ENCODE data around the gene NBL1.
"Not testable (repeated sequence)": the region's sequence is repeated elsewhere in the genome, so short reads cannot be mapped to it uniquely, and the experiment has no call there.

NBL1 gene

GRCh38 chr1:19613171-19613703 is 30.9 kb upstream of the NBL1 start:
- in situ Hi-C loops (cut with HindIII; ENCODE audit: low pct_unique_long_range_greater_than_20kb, low sequenced_read_pairs) = no loop called here
- TF ChIP-seq JUND (IDR thresholded peaks at IDR 0.05; ENCODE audit: low read depth) = no peak
- DNase-seq (ENCODE audit: low read depth in 1 of 2, low spot score in 1 of 2) = no peak

GRCh38 chr1:19615438-19615837 is 28.7 kb upstream of the NBL1 start:
- no peak for TF ChIP-seq JUND (IDR thresholded peaks at IDR 0.05; ENCODE audit: low read depth)
- no peak for DNase-seq (ENCODE audit: low read depth in 1 of 2, low spot score in 1 of 2)
- in situ Hi-C loops (cut with HindIII; ENCODE audit: low pct_unique_long_range_greater_than_20kb, low sequenced_read_pairs) = no loop called here

- no peak for DNase-seq (ENCODE audit: low read depth in 1 of 2, low spot score in 1 of 2)
- in situ Hi-C loops (cut with HindIII; ENCODE audit: low pct_unique_long_range_greater_than_20kb, low sequenced_read_pairs) = no loop called here
- TF ChIP-seq JUND (IDR thresholded peaks at IDR 0.05; ENCODE audit: low read depth) = no peak
Observed at GRCh38 chr1:19616489-19616888, 27.6 kb upstream of the NBL1 start.

GRCh38 chr1:19617376-19617775 is 26.7 kb upstream of the NBL1 start:
- in situ Hi-C loops (cut with HindIII; ENCODE audit: low pct_unique_long_range_greater_than_20kb, low sequenced_read_pairs) = no loop called here
- DNase-seq (ENCODE audit: low read depth in 1 of 2, low spot score in 1 of 2) = no peak
- no peak for TF ChIP-seq JUND (IDR thresholded peaks at IDR 0.05; ENCODE audit: low read depth)

GRCh38 chr1:19618428-19618827 is 25.7 kb upstream of the NBL1 start:
- in situ Hi-C loops (cut with HindIII; ENCODE audit: low pct_unique_long_range_greater_than_20kb, low sequenced_read_pairs) = no loop called here
- no peak for DNase-seq (ENCODE audit: low read depth in 1 of 2, low spot score in 1 of 2)
- no peak for TF ChIP-seq JUND (IDR thresholded peaks at IDR 0.05; ENCODE audit: low read depth)

GRCh38 chr1:19619697-19620384 is 24.3 kb upstream of the NBL1 start:
- DNase-seq (ENCODE audit: low read depth in 1 of 2, low spot score in 1 of 2) = no peak
- TF ChIP-seq JUND (IDR thresholded peaks at IDR 0.05; ENCODE audit: low read depth) = no peak
- in situ Hi-C loops (cut with HindIII; ENCODE audit: low pct_unique_long_range_greater_than_20kb, low sequenced_read_pairs) = no loop called here

GRCh38 chr1:19620786-19621185 is 23.3 kb upstream of the NBL1 start:
- no peak for DNase-seq (ENCODE audit: low read depth in 1 of 2, low spot score in 1 of 2)

GRCh38 chr1:19621274-19621950 is 22.7 kb upstream of the NBL1 start:
- in situ Hi-C loops (cut with HindIII; ENCODE audit: low pct_unique_long_range_greater_than_20kb, low sequenced_read_pairs) = no loop called here
- no peak for DNase-seq (ENCODE audit: low read depth in 1 of 2, low spot score in 1 of 2)
- TF ChIP-seq JUND (IDR thresholded peaks at IDR 0.05; ENCODE audit: low read depth) = no peak

More at GRCh38 chr1:19620786-19621185, 23.3 kb upstream of the NBL1 start:
- in situ Hi-C loops (cut with HindIII; ENCODE audit: low pct_unique_long_range_greater_than_20kb, low sequenced_read_pairs) = no loop called here
- no peak for TF ChIP-seq JUND (IDR thresholded peaks at IDR 0.05; ENCODE audit: low read depth)

- TF ChIP-seq JUND (IDR thresholded peaks at IDR 0.05; ENCODE audit: low read depth) = no peak
- in situ Hi-C loops (cut with HindIII; ENCODE audit: low pct_unique_long_range_greater_than_20kb, low sequenced_read_pairs) = no loop called here
- no peak for DNase-seq (ENCODE audit: low read depth in 1 of 2, low spot score in 1 of 2)
Observed at GRCh38 chr1:19622204-19622603, 21.9 kb upstream of the NBL1 start.

- no peak for DNase-seq (ENCODE audit: low read depth in 1 of 2, low spot score in 1 of 2)
- no peak for TF ChIP-seq JUND (IDR thresholded peaks at IDR 0.05; ENCODE audit: low read depth)
- in situ Hi-C loops (cut with HindIII; ENCODE audit: low pct_unique_long_range_greater_than_20kb, low sequenced_read_pairs) = no loop called here
Observed at GRCh38 chr1:19623523-19623922, 20.6 kb upstream of the NBL1 start.

GRCh38 chr1:19625291-19625937 is 18.7 kb upstream of the NBL1 start:
- in situ Hi-C loops (cut with HindIII; ENCODE audit: low pct_unique_long_range_greater_than_20kb, low sequenced_read_pairs) = no loop called here
- no peak for TF ChIP-seq JUND (IDR thresholded peaks at IDR 0.05; ENCODE audit: low read depth)
- no peak for DNase-seq (ENCODE audit: low read depth in 1 of 2, low spot score in 1 of 2)

- no peak for DNase-seq (ENCODE audit: low read depth in 1 of 2, low spot score in 1 of 2)
- no peak for TF ChIP-seq JUND (IDR thresholded peaks at IDR 0.05; ENCODE audit: low read depth)
- in situ Hi-C loops (cut with HindIII; ENCODE audit: low pct_unique_long_range_greater_than_20kb, low sequenced_read_pairs) = no loop called here
Observed at GRCh38 chr1:19628879-19629278, 15.2 kb upstream of the NBL1 start.

- in situ Hi-C loops (cut with HindIII; ENCODE audit: low pct_unique_long_range_greater_than_20kb, low sequenced_read_pairs) = no loop called here
Observed at GRCh38 chr1:19629357-19629756, 14.8 kb upstream of the NBL1 start.

GRCh38 chr1:19630192-19630591 is 13.9 kb upstream of the NBL1 start:
- not testable (repeated sequence) for DNase-seq (ENCODE audit: low read depth in 1 of 2, low spot score in 1 of 2)

More at GRCh38 chr1:19629357-19629756, 14.8 kb upstream of the NBL1 start:
- DNase-seq (ENCODE audit: low read depth in 1 of 2, low spot score in 1 of 2) = no peak
- TF ChIP-seq JUND (IDR thresholded peaks at IDR 0.05; ENCODE audit: low read depth) = no peak

More at GRCh38 chr1:19630192-19630591, 13.9 kb upstream of the NBL1 start:
- in situ Hi-C loops (cut with HindIII; ENCODE audit: low pct_unique_long_range_greater_than_20kb, low sequenced_read_pairs) = not testable (repeated sequence)

Data from T47D (cell line).